ENCODE data around the gene CCDC27.

The CCDC27 gene

DNA sequence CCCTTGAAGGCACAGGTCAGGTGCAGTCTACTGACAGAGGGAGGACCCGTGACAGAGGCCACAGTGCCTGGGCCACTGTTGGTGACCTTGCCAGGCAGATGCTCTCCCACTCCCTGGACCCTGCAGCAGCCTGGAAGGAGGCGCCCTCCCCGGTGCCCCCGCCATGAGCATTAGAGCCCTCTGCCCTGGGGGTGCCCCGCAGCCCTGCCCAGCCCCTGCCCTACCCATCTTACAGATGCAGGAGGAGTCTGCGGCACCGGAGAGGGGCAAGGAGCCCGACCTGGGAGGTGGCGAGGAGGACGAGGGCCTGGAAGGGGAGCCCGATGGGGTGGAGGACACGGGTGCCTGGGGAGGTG is 10.6 kb downstream of the CCDC27 start:
- no peak overlapping the region for H3K4me3 ChIP-seq (ENCODE audit: low read depth, low read length)
- no peak for DNase-seq (ENCODE audit: low read depth, low spot score)
- in situ Hi-C loops (cut with HindIII; ENCODE audit: low sequenced_read_pairs) = no loop called here
- TF ChIP-seq CTCF (IDR thresholded peaks at IDR 0.05; ENCODE audit: low read depth, low read length) = no peak

GRCh38 chr1:3763351-3764125 is 11.3 kb downstream of the CCDC27 start:
- TF ChIP-seq CTCF (IDR thresholded peaks at IDR 0.05; ENCODE audit: low read depth, low read length) = no peak
- H3K4me3 ChIP-seq (ENCODE audit: low read depth, low read length) = no peak overlapping the region
- DNase-seq (ENCODE audit: low read depth, low spot score) = no peak
- in situ Hi-C loops (cut with HindIII; ENCODE audit: low sequenced_read_pairs) = no loop called here

DNA sequence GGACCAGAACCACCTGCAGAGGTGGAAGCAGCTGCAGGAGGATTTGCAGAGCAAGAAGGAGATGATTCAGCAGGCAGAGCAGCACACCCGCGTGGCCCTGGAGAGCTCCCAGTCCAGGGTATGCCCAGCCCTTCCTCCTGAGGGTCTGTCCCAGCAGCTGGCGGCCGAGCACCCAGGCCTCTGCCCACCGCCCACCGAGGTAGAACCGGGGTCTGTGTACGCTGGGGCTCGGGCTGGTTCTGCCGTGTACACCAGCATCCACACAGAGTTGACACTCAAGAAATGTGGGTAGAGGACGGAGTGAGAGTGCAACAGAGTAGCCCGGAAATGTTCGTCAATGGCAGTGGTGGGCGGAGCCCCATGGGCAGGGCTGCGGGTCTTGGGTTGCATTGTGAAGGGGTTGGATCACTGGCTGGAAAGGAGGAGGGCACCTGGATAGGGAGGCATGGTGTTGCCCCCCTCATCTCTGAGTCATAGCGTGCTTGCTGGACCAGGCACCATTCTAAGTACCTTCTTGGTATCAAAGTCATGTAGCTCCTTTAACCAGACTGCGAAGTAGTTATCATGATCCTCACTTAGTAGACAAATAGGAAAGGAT is 15.2 kb downstream of the CCDC27 start:
- in situ Hi-C loops (cut with HindIII; ENCODE audit: low sequenced_read_pairs) = no loop called here
- no peak overlapping the region for H3K4me3 ChIP-seq (ENCODE audit: low read depth, low read length)
- no peak for DNase-seq (ENCODE audit: low read depth, low spot score)
- TF ChIP-seq CTCF (IDR thresholded peaks at IDR 0.05; ENCODE audit: low read depth, low read length) = no peak

- no peak for DNase-seq (ENCODE audit: low read depth, low spot score)
- in situ Hi-C loops (cut with HindIII; ENCODE audit: low sequenced_read_pairs) = no loop called here
- no peak for TF ChIP-seq CTCF (IDR thresholded peaks at IDR 0.05; ENCODE audit: low read depth, low read length)
- H3K4me3 ChIP-seq (ENCODE audit: low read depth, low read length) = no peak overlapping the region
Measured at GRCh38 chr1:3768811-3769390, 16.7 kb downstream of the CCDC27 start.

DNA sequence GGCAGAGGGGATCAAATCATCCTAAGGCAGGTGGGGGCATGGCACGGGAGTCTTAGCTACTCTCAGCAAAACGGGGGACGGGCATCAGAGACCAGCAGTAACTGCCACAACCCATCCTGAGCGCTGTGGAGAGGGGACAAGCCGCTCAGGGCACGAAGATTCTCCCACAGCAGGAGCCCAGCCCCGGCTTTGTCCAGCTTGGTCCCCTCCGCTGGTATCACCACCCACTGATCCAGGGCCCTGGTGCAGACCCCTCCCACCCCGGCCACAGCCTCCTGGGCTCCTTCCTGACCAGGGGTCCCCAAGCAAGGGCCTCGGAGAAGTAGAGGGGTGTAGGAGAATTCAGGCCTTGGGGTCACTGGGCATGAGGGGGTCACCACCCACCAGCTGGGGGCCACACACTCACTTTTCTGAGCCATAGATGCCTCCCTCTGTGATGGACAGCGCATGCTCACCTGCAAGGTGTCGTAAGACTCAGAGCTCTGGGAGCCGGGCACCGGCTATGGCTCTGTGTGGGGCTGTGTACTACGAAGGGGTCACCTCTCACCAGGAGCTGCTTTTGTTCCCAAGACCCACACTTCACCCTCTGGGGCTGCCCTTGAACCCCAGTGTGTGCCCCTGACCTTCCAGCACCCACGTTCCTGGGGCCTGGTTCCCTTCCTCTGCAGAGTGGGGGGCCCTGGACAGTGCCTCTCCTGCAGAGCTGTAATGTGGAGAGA is 18.0 kb downstream of the CCDC27 start:
- no peak for DNase-seq (ENCODE audit: low read depth, low spot score)
- no peak for TF ChIP-seq CTCF (IDR thresholded peaks at IDR 0.05; ENCODE audit: low read depth, low read length)
- H3K4me3 ChIP-seq (ENCODE audit: low read depth, low read length) = no peak overlapping the region
- in situ Hi-C loops (cut with HindIII; ENCODE audit: low sequenced_read_pairs) = no loop called here

- TF ChIP-seq CTCF (IDR thresholded peaks at IDR 0.05; ENCODE audit: low read depth, low read length) = no peak
- DNase-seq (ENCODE audit: low read depth, low spot score) = no peak
- H3K4me3 ChIP-seq (ENCODE audit: low read depth, low read length) = peak overlapping the region; percentile 45
- in situ Hi-C loops (cut with HindIII; ENCODE audit: low sequenced_read_pairs) = no loop called here
Measured at GRCh38 chr1:3771108-3772026, 19.1 kb downstream of the CCDC27 start.
